ENCODE data around the gene PVALB.

The PVALB gene

DNA sequence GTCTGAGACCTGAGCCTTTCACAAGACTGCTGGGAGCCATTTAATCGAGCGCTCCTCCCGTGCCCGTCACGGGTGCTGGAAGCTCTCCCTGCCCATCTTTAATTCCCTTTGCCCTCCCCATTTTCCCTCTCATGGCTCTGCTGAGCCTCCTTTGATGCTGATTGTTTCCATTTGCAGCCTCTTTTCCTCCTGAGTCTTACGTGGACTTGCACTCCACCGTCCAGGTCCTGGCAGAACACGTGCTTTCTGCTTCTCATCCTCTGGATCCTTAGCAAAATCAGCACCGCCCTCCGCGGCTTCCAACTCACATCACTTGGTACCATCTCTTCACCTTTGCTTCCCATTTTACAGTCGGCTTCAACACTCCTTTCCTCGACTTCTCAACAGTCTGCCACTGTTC lies 48.2 kb downstream of the PVALB start:
- peaks cover 7% of the 10 kb centered on the region for H3K4me1 Mint-ChIP-seq
- no peak for DNase-seq (ENCODE audit: low spot score in 2 of 2)
- no peaks in the 10 kb centered on the region for H3K27me3 Mint-ChIP-seq
- H3K9me3 Mint-ChIP-seq, result no peaks in the 10 kb centered on the region
- ATAC-seq (ENCODE audit: low read depth), result no peak
- H3K4me3 Mint-ChIP-seq, result no peak overlapping the region
- no peak overlapping the region for H3K27ac Mint-ChIP-seq
- H3K36me3 Mint-ChIP-seq, result peaks cover 15% of the 10 kb centered on the region

DNA sequence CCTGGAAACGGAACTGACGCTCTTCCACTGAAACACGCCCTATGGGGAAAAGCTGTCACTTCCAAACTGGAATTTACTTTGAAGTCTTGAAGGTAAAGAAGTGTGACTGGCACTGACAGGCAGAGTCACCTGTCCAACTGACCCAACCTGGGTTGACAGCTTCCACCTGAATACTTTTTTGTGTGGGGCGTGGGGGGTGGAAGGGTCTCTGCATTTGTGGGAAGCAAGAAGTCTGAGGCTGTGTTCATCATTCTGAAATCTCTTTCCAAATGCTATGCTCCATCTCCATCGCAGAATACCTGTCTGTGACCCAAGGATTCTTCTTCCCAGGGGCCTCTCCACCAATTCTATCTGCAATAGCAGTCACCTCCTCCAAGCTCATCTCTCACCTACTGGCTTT lies 48.7 kb downstream of the PVALB start:
- Mint-ChIP-seq H3K9me3 (no peaks in the 10 kb centered on the region), H3K4me3 (no peak overlapping the region), H3K36me3 (peaks cover 15% of the 10 kb centered on the region), H3K27me3 (no peaks in the 10 kb centered on the region), H3K27ac (no peak overlapping the region), H3K4me1 (peaks cover 7% of the 10 kb centered on the region)
- ATAC-seq (ENCODE audit: low read depth) (no peak), DNase-seq (ENCODE audit: low spot score in 2 of 2) (no peak)

- ATAC-seq (ENCODE audit: low read depth) (no peak), DNase-seq (ENCODE audit: low spot score in 2 of 2) (no peak)
- H3K27me3 Mint-ChIP-seq, result no peaks in the 10 kb centered on the region
- no peaks in the 10 kb centered on the region for H3K9me3 Mint-ChIP-seq
- no peak overlapping the region for H3K4me3 Mint-ChIP-seq
- peak overlapping the region; percentile 45 for H3K27ac Mint-ChIP-seq
- H3K36me3 Mint-ChIP-seq, result peaks cover 16% of the 10 kb centered on the region
- H3K4me1 Mint-ChIP-seq, result peaks cover 5% of the 10 kb centered on the region
These were observed 49.6 kb downstream of the PVALB start for GRCh38 chr22:36767035-36767775.

DNA sequence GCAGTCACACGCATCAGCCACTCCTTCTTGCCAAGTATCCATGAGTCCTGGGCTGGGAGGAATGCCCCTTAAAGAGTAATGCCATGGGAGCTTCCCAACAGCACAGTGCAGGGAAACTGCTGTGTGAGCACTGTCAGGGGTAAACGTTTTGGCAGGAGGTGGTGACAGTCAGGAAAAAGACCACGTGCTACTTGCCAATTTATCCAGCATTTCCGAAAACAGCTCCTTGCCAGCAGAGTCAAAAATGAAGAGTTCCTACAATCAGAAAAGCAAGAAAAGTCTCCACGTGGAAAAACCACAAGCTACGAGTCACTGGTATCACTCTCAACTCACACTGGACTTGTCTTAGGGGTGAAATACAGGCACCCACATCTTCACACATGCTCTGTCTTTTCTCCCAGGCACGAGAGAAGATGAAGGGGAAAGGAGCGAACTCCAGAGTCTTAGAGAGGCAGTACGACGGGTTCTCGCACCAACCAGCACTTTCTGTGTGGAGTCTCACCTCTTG lies 50.8 kb downstream of the PVALB start:
- no peaks in the 10 kb centered on the region for H3K9me3 Mint-ChIP-seq
- H3K36me3 Mint-ChIP-seq, result peaks cover 9% of the 10 kb centered on the region
- H3K4me3 Mint-ChIP-seq, result no peak overlapping the region
- H3K27me3 Mint-ChIP-seq, result no peaks in the 10 kb centered on the region
- H3K4me1 Mint-ChIP-seq, result peaks cover 4% of the 10 kb centered on the region
- no peak overlapping the region for H3K27ac Mint-ChIP-seq
- no peak for DNase-seq (ENCODE audit: low spot score in 2 of 2)
- ATAC-seq (ENCODE audit: low read depth), result no peak

GRCh38 chr22:36765131-36765942 lies 51.5 kb downstream of the PVALB start:
- Mint-ChIP-seq H3K9me3 (no peaks in the 10 kb centered on the region), H3K27ac (no peak overlapping the region), H3K36me3 (peaks cover 9% of the 10 kb centered on the region), H3K27me3 (no peaks in the 10 kb centered on the region), H3K4me1 (peaks cover 3% of the 10 kb centered on the region), H3K4me3 (no peak overlapping the region)
- DNase-seq (ENCODE audit: low spot score in 2 of 2) (no peak), ATAC-seq (ENCODE audit: low read depth) (no peak)

DNA sequence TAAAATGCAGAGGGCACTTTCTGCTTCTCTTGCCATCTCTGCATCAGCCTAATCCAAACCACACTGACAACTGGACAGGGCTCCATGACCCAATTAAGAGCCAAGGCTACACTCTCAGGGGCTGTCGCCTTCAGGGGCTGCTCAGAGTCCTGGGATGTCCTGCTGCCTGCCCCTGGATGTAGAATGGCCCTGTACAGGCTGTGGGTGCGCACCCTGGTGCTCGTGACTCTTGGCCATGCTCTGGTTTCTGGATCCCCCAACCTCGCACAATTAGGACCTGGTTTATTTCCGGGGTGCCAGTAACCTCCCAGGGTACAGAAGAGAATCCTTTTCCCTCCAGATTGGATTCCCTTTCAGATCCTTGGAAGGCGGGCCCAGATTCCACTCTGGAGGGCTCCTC lies 52.2 kb downstream of the PVALB start:
- Mint-ChIP-seq H3K36me3 (peaks cover 9% of the 10 kb centered on the region), H3K27me3 (no peaks in the 10 kb centered on the region), H3K4me3 (no peak overlapping the region), H3K27ac (no peak overlapping the region), H3K9me3 (no peaks in the 10 kb centered on the region), H3K4me1 (peaks cover 3% of the 10 kb centered on the region)
- no peak for DNase-seq (ENCODE audit: low spot score in 2 of 2)
- ATAC-seq (ENCODE audit: low read depth), result no peak

DNA sequence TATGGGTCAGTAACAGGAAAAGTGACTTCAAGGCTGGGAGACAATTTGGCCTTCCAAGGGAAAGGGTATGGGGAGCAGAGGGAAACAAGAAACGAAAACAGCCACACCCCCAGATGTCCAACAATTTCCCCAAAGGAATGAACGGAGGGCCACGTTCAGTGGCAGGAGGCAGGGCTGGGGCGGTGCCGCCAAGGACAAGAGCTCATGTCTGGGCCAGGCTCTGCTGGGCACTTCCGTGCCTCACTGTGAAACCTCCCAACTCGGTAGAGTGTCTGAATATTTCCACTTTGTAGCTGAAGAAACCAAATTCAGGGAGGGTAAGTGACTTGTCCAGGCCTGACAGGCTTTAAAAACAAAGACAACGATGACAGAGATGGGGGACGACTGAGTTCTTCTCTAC lies 52.8 kb downstream of the PVALB start:
- peaks cover 9% of the 10 kb centered on the region for H3K36me3 Mint-ChIP-seq
- H3K4me1 Mint-ChIP-seq, result peaks cover 3% of the 10 kb centered on the region
- DNase-seq (ENCODE audit: low spot score in 2 of 2) (no peak), ATAC-seq (ENCODE audit: low read depth) (no peak)
- no peak overlapping the region for H3K27ac Mint-ChIP-seq
- H3K9me3 Mint-ChIP-seq, result no peaks in the 10 kb centered on the region
- H3K4me3 Mint-ChIP-seq, result no peak overlapping the region
- H3K27me3 Mint-ChIP-seq, result no peaks in the 10 kb centered on the region

- peaks cover 3% of the 10 kb centered on the region for H3K4me1 Mint-ChIP-seq
- no peak overlapping the region for H3K27ac Mint-ChIP-seq
- H3K4me3 Mint-ChIP-seq, result no peak overlapping the region
- H3K36me3 Mint-ChIP-seq, result peaks cover 9% of the 10 kb centered on the region
- DNase-seq (ENCODE audit: low spot score in 2 of 2) (no peak), ATAC-seq (ENCODE audit: low read depth) (no peak)
- no peaks in the 10 kb centered on the region for H3K9me3 Mint-ChIP-seq
- H3K27me3 Mint-ChIP-seq, result no peaks in the 10 kb centered on the region
These were observed 53.3 kb downstream of the PVALB start for GRCh38 chr22:36763576-36763975.

- ATAC-seq (ENCODE audit: low read depth), result no peak
- no peaks in the 10 kb centered on the region for H3K27me3 Mint-ChIP-seq
- H3K27ac Mint-ChIP-seq, result no peak overlapping the region
- H3K4me1 Mint-ChIP-seq, result peaks cover 3% of the 10 kb centered on the region
- H3K36me3 Mint-ChIP-seq, result peaks cover 9% of the 10 kb centered on the region
- H3K9me3 Mint-ChIP-seq, result no peaks in the 10 kb centered on the region
- DNase-seq (ENCODE audit: low spot score in 2 of 2), result no peak
- H3K4me3 Mint-ChIP-seq, result no peak overlapping the region
These were observed 54.1 kb downstream of the PVALB start for GRCh38 chr22:36762687-36763260.

- DNase-seq (ENCODE audit: low spot score in 2 of 2), result no peak
- peaks cover 9% of the 10 kb centered on the region for H3K36me3 Mint-ChIP-seq
- no peak for ATAC-seq (ENCODE audit: low read depth)
- H3K27ac Mint-ChIP-seq, result no peak overlapping the region
- H3K4me1 Mint-ChIP-seq, result peaks cover 2% of the 10 kb centered on the region
- H3K27me3 Mint-ChIP-seq, result no peaks in the 10 kb centered on the region
- H3K4me3 Mint-ChIP-seq, result no peak overlapping the region
- H3K9me3 Mint-ChIP-seq, result no peaks in the 10 kb centered on the region
These were observed 55.1 kb downstream of the PVALB start for GRCh38 chr22:36761553-36762240.

DNA sequence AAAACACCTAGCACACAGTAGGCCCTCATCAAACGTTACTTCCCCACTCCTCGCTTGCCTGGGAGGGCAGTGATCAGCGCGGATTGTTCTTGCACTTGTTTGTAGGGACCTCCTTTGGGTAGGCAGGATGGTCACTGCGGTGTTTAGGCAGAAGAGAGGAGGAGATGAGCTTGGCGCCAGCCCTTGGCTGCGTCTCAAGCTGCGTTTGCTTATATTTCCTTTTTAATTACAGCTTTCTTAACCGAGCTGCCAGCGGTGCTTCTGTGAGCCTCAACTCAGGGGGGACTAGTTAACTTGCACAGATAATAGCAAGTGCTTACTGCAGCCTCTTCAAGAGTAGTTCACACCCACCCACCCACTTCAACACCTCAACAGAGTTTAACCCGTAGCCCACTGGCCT lies 56.0 kb downstream of the PVALB start:
- Mint-ChIP-seq H3K36me3 (peaks cover 6% of the 10 kb centered on the region), H3K4me1 (peaks cover 2% of the 10 kb centered on the region), H3K4me3 (no peak overlapping the region), H3K27ac (no peak overlapping the region), H3K9me3 (no peaks in the 10 kb centered on the region), H3K27me3 (no peaks in the 10 kb centered on the region)
- ATAC-seq (ENCODE audit: low read depth) (no peak), DNase-seq (ENCODE audit: low spot score in 2 of 2) (no peak)

DNA sequence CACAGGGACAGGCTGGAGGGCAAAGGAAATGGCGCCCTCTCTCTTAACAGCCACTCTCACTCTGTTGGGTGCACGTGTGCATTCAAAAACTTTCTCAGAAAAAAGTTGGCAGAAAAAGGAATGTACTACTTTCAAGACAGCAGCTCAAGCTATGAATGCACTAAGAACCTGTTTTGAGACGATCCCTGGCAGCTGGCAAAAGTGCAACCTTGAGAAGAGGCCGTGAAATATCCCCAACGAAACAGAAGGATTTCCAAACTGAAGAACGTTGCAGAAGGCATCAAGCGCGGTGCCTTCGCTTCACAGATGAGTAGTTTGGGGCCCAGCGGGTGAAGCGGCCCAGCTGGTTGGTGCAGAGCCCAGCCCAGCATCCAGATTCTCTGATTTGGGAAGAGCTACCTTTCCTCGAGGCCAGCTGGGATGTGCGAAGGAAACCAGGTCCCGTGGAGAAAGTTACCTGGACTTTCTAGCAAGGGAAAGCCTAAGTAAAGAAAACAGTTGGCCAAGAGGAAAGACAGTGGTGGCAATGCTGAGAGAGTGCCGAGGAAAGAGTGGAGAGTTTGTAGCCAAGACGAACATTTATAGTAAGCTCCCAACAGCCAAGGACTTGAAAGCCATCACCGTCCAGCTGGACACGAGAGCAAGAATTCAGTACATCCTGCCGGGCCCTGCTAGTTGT lies 57.2 kb downstream of the PVALB start:
- ATAC-seq (ENCODE audit: low read depth) (no peak), DNase-seq (ENCODE audit: low spot score in 2 of 2) (no peak)
- Mint-ChIP-seq H3K4me1 (peaks cover 2% of the 10 kb centered on the region), H3K36me3 (peaks cover 6% of the 10 kb centered on the region), H3K4me3 (no peak overlapping the region), H3K27ac (no peak overlapping the region), H3K9me3 (no peaks in the 10 kb centered on the region), H3K27me3 (peaks cover 5% of the 10 kb centered on the region)

DNA sequence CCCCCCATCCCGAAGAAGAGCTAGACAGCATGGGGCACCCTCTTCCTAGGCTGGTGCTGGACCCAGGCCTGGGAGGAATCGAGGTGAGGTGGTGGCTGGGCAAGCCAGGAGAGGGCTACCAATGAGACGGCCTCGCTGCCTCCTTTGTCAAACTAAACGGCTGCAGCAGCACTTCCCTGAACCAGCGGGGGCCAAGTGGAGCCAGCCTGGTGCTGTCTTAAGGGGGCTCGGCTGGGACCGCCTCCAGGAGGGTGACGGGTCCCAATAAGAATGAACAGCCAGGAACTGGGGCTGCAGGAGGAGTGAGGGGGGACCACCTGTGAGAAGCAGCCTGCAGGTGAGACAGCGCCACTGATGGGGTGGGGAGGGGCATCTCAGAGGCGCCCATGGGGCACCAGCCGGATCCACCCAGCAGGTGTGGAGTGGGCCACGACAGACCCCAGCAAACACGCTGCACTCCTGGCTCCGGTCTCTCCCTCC lies 58.0 kb downstream of the PVALB start:
- H3K27me3 Mint-ChIP-seq, result peaks cover 6% of the 10 kb centered on the region
- peaks cover 6% of the 10 kb centered on the region for H3K36me3 Mint-ChIP-seq
- no peak overlapping the region for H3K4me3 Mint-ChIP-seq
- no peaks in the 10 kb centered on the region for H3K9me3 Mint-ChIP-seq
- H3K27ac Mint-ChIP-seq, result peak overlapping the region; percentile 65
- ATAC-seq (ENCODE audit: low read depth) (no peak), DNase-seq (ENCODE audit: low spot score in 2 of 2) (no peak)
- H3K4me1 Mint-ChIP-seq, result peaks cover 2% of the 10 kb centered on the region

Measured in memory B cell (primary cell).